ENCODE measurements around the gene ZSWIM5.
"Not testable (repeated sequence)": the region's sequence is repeated elsewhere in the genome, so short reads cannot be mapped to it uniquely, and the experiment has no call there.

ZSWIM5 gene

GRCh38 chr1:45089711-45090110 lies 116.7 kb downstream of the ZSWIM5 start:
- peaks cover 2% of the 10 kb centered on the region for H3K4me1 ChIP-seq (ENCODE audit: insufficient read depth, low read length)
- H3K27me3 ChIP-seq (ENCODE audit: insufficient read depth, low read length), result no peaks in the 10 kb centered on the region
- H3K9me3 ChIP-seq (ENCODE audit: low read length), result no peaks in the 10 kb centered on the region
- H2AFZ ChIP-seq (ENCODE audit: low read depth, low read length), result no peak overlapping the region
- no peaks in the 10 kb centered on the region for H3K36me3 ChIP-seq (ENCODE audit: insufficient read depth, low read length)
- no peak overlapping the region for H3K4me3 ChIP-seq (ENCODE audit: low read length)

- Histone ChIP-seq H3K36me3 (ENCODE audit: insufficient read depth, low read length) (no peaks in the 10 kb centered on the region), H2AFZ (ENCODE audit: low read depth, low read length) (no peak overlapping the region), H3K4me1 (ENCODE audit: insufficient read depth, low read length) (peaks cover 2% of the 10 kb centered on the region), H3K9me3 (ENCODE audit: low read length) (peaks cover 5% of the 10 kb centered on the region), H3K27me3 (ENCODE audit: insufficient read depth, low read length) (no peaks in the 10 kb centered on the region), H3K4me3 (ENCODE audit: low read length) (no peak overlapping the region)
These were observed 121.8 kb downstream of the ZSWIM5 start for GRCh38 chr1:45084562-45084961.

GRCh38 chr1:45079533-45079932 lies 126.9 kb downstream of the ZSWIM5 start:
- Histone ChIP-seq H3K4me3 (ENCODE audit: low read length) (no peak overlapping the region), H3K27me3 (ENCODE audit: insufficient read depth, low read length) (no peaks in the 10 kb centered on the region), H3K9me3 (ENCODE audit: low read length) (peaks cover 14% of the 10 kb centered on the region), H2AFZ (ENCODE audit: low read depth, low read length) (no peak overlapping the region), H3K4me1 (ENCODE audit: insufficient read depth, low read length) (no peaks in the 10 kb centered on the region), H3K36me3 (ENCODE audit: insufficient read depth, low read length) (no peaks in the 10 kb centered on the region)

- not testable (repeated sequence) for H3K27me3 ChIP-seq (ENCODE audit: insufficient read depth, low read length); H2AFZ ChIP-seq (ENCODE audit: low read depth, low read length); H3K4me3 ChIP-seq (ENCODE audit: low read length); H3K36me3 ChIP-seq (ENCODE audit: insufficient read depth, low read length); H3K4me1 ChIP-seq (ENCODE audit: insufficient read depth, low read length)
- peaks cover 14% of the 10 kb centered on the region for H3K9me3 ChIP-seq (ENCODE audit: low read length)
These were observed 129.4 kb downstream of the ZSWIM5 start for GRCh38 chr1:45076959-45077358.

- peaks cover 3% of the 10 kb centered on the region for H3K9me3 ChIP-seq (ENCODE audit: low read length)
- no peaks in the 10 kb centered on the region for H3K36me3 ChIP-seq (ENCODE audit: insufficient read depth, low read length)
- no peak overlapping the region for H2AFZ ChIP-seq (ENCODE audit: low read depth, low read length)
- H3K4me1 ChIP-seq (ENCODE audit: insufficient read depth, low read length), result no peaks in the 10 kb centered on the region
- H3K4me3 ChIP-seq (ENCODE audit: low read length), result no peak overlapping the region
- H3K27me3 ChIP-seq (ENCODE audit: insufficient read depth, low read length), result no peaks in the 10 kb centered on the region
These were observed 134.8 kb downstream of the ZSWIM5 start for GRCh38 chr1:45071567-45071966.

- peaks cover 2% of the 10 kb centered on the region for H3K9me3 ChIP-seq (ENCODE audit: low read length)
- H3K27me3 ChIP-seq (ENCODE audit: insufficient read depth, low read length), result no peaks in the 10 kb centered on the region
- no peak overlapping the region for H2AFZ ChIP-seq (ENCODE audit: low read depth, low read length)
- no peaks in the 10 kb centered on the region for H3K4me1 ChIP-seq (ENCODE audit: insufficient read depth, low read length)
- H3K4me3 ChIP-seq (ENCODE audit: low read length), result no peak overlapping the region
- H3K36me3 ChIP-seq (ENCODE audit: insufficient read depth, low read length), result no peaks in the 10 kb centered on the region
These were observed 138.6 kb downstream of the ZSWIM5 start for GRCh38 chr1:45067806-45068205.

GRCh38 chr1:45065083-45065482 lies 141.3 kb downstream of the ZSWIM5 start:
- H3K9me3 ChIP-seq (ENCODE audit: low read length), result no peaks in the 10 kb centered on the region
- no peak overlapping the region for H2AFZ ChIP-seq (ENCODE audit: low read depth, low read length)
- H3K4me3 ChIP-seq (ENCODE audit: low read length), result no peak overlapping the region
- no peaks in the 10 kb centered on the region for H3K27me3 ChIP-seq (ENCODE audit: insufficient read depth, low read length)
- no peaks in the 10 kb centered on the region for H3K4me1 ChIP-seq (ENCODE audit: insufficient read depth, low read length)
- no peaks in the 10 kb centered on the region for H3K36me3 ChIP-seq (ENCODE audit: insufficient read depth, low read length)

- not testable (repeated sequence) for H3K9me3 ChIP-seq (ENCODE audit: low read length); H2AFZ ChIP-seq (ENCODE audit: low read depth, low read length); H3K4me3 ChIP-seq (ENCODE audit: low read length); H3K4me1 ChIP-seq (ENCODE audit: insufficient read depth, low read length); H3K27me3 ChIP-seq (ENCODE audit: insufficient read depth, low read length)
- peaks cover 11% of the 10 kb centered on the region for H3K36me3 ChIP-seq (ENCODE audit: insufficient read depth, low read length)
These were observed 143.9 kb downstream of the ZSWIM5 start for GRCh38 chr1:45062463-45062862.

- Histone ChIP-seq H2AFZ (ENCODE audit: low read depth, low read length) (no peak overlapping the region), H3K9me3 (ENCODE audit: low read length) (no peaks in the 10 kb centered on the region)
These were observed 146.6 kb downstream of the ZSWIM5 start for GRCh38 chr1:45059829-45060228.

GRCh38 chr1:45057542-45057941 lies 148.9 kb downstream of the ZSWIM5 start:
- H3K27me3 ChIP-seq (ENCODE audit: insufficient read depth, low read length), result no peaks in the 10 kb centered on the region
- no peak overlapping the region for H2AFZ ChIP-seq (ENCODE audit: low read depth, low read length)
- H3K9me3 ChIP-seq (ENCODE audit: low read length), result no peaks in the 10 kb centered on the region
- no peak overlapping the region for H3K4me3 ChIP-seq (ENCODE audit: low read length)
- H3K4me1 ChIP-seq (ENCODE audit: insufficient read depth, low read length), result no peaks in the 10 kb centered on the region
- H3K36me3 ChIP-seq (ENCODE audit: insufficient read depth, low read length), result peaks cover 13% of the 10 kb centered on the region

More at GRCh38 chr1:45059829-45060228, 146.6 kb downstream of the ZSWIM5 start:
- no peaks in the 10 kb centered on the region for H3K4me1 ChIP-seq (ENCODE audit: insufficient read depth, low read length)
- no peaks in the 10 kb centered on the region for H3K27me3 ChIP-seq (ENCODE audit: insufficient read depth, low read length)
- H3K4me3 ChIP-seq (ENCODE audit: low read length), result no peak overlapping the region
- peaks cover 13% of the 10 kb centered on the region for H3K36me3 ChIP-seq (ENCODE audit: insufficient read depth, low read length)

GRCh38 chr1:45051005-45051772 lies 155.2 kb downstream of the ZSWIM5 start:
- Histone ChIP-seq H3K27me3 (ENCODE audit: insufficient read depth, low read length) (no peaks in the 10 kb centered on the region), H3K9me3 (ENCODE audit: low read length) (no peaks in the 10 kb centered on the region), H2AFZ (ENCODE audit: low read depth, low read length) (no peak overlapping the region), H3K36me3 (ENCODE audit: insufficient read depth, low read length) (peaks cover 2% of the 10 kb centered on the region), H3K4me1 (ENCODE audit: insufficient read depth, low read length) (no peaks in the 10 kb centered on the region), H3K4me3 (ENCODE audit: low read length) (no peak overlapping the region)

- Histone ChIP-seq H3K36me3 (ENCODE audit: insufficient read depth, low read length) (peaks cover 10% of the 10 kb centered on the region), H3K9me3 (ENCODE audit: low read length) (no peaks in the 10 kb centered on the region), H3K27me3 (ENCODE audit: insufficient read depth, low read length) (no peaks in the 10 kb centered on the region)
These were observed 159.4 kb downstream of the ZSWIM5 start for GRCh38 chr1:45047032-45047431.

GRCh38 chr1:45044916-45045315 lies 161.5 kb downstream of the ZSWIM5 start:
- Histone ChIP-seq H3K27me3 (ENCODE audit: insufficient read depth, low read length) (no peaks in the 10 kb centered on the region), H3K4me3 (ENCODE audit: low read length) (no peak overlapping the region), H3K9me3 (ENCODE audit: low read length) (no peaks in the 10 kb centered on the region), H3K4me1 (ENCODE audit: insufficient read depth, low read length) (no peaks in the 10 kb centered on the region), H2AFZ (ENCODE audit: low read depth, low read length) (no peak overlapping the region), H3K36me3 (ENCODE audit: insufficient read depth, low read length) (peaks cover 10% of the 10 kb centered on the region)

More at GRCh38 chr1:45047032-45047431, 159.4 kb downstream of the ZSWIM5 start:
- no peaks in the 10 kb centered on the region for H3K4me1 ChIP-seq (ENCODE audit: insufficient read depth, low read length)
- no peak overlapping the region for H3K4me3 ChIP-seq (ENCODE audit: low read length)
- no peak overlapping the region for H2AFZ ChIP-seq (ENCODE audit: low read depth, low read length)

- Histone ChIP-seq H3K27me3 (ENCODE audit: insufficient read depth, low read length) (no peaks in the 10 kb centered on the region), H3K9me3 (ENCODE audit: low read length) (no peaks in the 10 kb centered on the region), H3K4me3 (ENCODE audit: low read length) (no peak overlapping the region), H2AFZ (ENCODE audit: low read depth, low read length) (no peak overlapping the region), H3K4me1 (ENCODE audit: insufficient read depth, low read length) (no peaks in the 10 kb centered on the region), H3K36me3 (ENCODE audit: insufficient read depth, low read length) (peaks cover 10% of the 10 kb centered on the region)
These were observed 163.3 kb downstream of the ZSWIM5 start for GRCh38 chr1:45043094-45043493.

Measured in neuron (in vitro differentiated cells).